PC-3 (cell line): ENCODE data around the gene PAX2.

Experiments
- EZH2 ChIP-seq: fragments of 300-600 bp; sonication (generic); IDR thresholded peaks from one replicate; pipeline ENCODE4 v1.6.1; 2017; ENCODE audit warnings: antibody characterized with exemption, mild to moderate bottlenecking, low read length; ENCODE audit not compliant: unreplicated experiment
- EZH2phosphoT487 ChIP-seq: fragments of 300-600 bp; sonication (generic); IDR thresholded peaks from 2 replicates; pipeline ENCODE4 v1.6.1; 2018; ENCODE audit warnings: mild to moderate bottlenecking, antibody characterized with exemption, low read length, borderline replicate concordance
- TF ChIP-seq, protein P1 (sequence below): fragments of 300-600 bp; sonication (generic); conservative IDR thresholded peaks from 2 replicates; pipeline ENCODE4 v1.5.1; 2017; ENCODE audit warnings: antibody characterized with exemption, low read depth, mild to moderate bottlenecking, low read length

DNA sequence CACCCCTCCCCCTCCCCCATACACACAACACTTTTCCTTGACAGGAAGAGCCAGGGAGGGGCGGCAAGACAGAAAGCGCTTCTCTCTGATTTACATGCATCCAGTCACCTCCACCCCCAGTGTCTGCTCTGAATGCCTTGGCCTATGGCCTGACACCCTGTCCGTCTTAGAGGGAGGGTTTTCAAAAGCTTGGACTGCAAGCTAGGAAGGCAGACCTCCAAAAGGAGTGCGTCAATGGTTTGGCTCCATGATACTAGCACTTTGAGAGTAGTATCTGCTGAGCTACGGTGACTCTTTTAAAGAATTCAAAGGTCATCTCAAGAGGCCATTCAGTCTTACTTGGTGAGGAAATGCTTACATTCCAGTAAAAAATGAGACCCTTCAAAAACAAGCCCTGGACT is 20.3 kb upstream of the PAX2 start:
- TF ChIP-seq, protein P1, sequence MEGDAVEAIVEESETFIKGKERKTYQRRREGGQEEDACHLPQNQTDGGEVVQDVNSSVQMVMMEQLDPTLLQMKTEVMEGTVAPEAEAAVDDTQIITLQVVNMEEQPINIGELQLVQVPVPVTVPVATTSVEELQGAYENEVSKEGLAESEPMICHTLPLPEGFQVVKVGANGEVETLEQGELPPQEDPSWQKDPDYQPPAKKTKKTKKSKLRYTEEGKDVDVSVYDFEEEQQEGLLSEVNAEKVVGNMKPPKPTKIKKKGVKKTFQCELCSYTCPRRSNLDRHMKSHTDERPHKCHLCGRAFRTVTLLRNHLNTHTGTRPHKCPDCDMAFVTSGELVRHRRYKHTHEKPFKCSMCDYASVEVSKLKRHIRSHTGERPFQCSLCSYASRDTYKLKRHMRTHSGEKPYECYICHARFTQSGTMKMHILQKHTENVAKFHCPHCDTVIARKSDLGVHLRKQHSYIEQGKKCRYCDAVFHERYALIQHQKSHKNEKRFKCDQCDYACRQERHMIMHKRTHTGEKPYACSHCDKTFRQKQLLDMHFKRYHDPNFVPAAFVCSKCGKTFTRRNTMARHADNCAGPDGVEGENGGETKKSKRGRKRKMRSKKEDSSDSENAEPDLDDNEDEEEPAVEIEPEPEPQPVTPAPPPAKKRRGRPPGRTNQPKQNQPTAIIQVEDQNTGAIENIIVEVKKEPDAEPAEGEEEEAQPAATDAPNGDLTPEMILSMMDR, result no peak
- no peak for TF ChIP-seq EZH2
- no peak for TF ChIP-seq EZH2phosphoT487
